Nephron progenitor cell (in vitro differentiated cells): ENCODE results near the gene PKP4.

Source experiments
- DNase-seq: peaks from one replicate; pipeline ENCODE4 v3.0.0; 2021
- H3K27ac Mint-ChIP-seq: 2 replicates; pipeline ENCODE4 v1.8.0; 2021; ENCODE audit warnings: mild to moderate bottlenecking, moderate library complexity, mixed read lengths
- H3K27me3 Mint-ChIP-seq: 2 replicates; pipeline ENCODE4 v1.8.0; 2021; ENCODE audit warnings: mild to moderate bottlenecking, low read depth, mixed read lengths; ENCODE audit not compliant: poor library complexity
- H3K36me3 Mint-ChIP-seq: 2 replicates; pipeline ENCODE4 v1.8.0; 2021; ENCODE audit warnings: low read depth, mixed read lengths
- H3K4me1 Mint-ChIP-seq: 2 replicates; pipeline ENCODE4 v1.8.0; 2021; ENCODE audit warnings: mixed read lengths
- H3K4me3 Mint-ChIP-seq: 2 replicates; pipeline ENCODE4 v1.8.0; 2021; ENCODE audit warnings: mild to moderate bottlenecking, moderate library complexity, mixed read lengths
- H3K9me3 Mint-ChIP-seq: 2 replicates; pipeline ENCODE4 v1.8.0; 2021; ENCODE audit warnings: mild to moderate bottlenecking, moderate library complexity, mixed read lengths
- TF ChIP-seq, protein P1 (sequence below): fragments of 200-600 bp; sonication (generic); IDR thresholded peaks from 2 replicates; pipeline ENCODE4 v1.5.0; 2021; ENCODE audit warnings: antibody characterized with exemption

Gene PKP4, protein sequence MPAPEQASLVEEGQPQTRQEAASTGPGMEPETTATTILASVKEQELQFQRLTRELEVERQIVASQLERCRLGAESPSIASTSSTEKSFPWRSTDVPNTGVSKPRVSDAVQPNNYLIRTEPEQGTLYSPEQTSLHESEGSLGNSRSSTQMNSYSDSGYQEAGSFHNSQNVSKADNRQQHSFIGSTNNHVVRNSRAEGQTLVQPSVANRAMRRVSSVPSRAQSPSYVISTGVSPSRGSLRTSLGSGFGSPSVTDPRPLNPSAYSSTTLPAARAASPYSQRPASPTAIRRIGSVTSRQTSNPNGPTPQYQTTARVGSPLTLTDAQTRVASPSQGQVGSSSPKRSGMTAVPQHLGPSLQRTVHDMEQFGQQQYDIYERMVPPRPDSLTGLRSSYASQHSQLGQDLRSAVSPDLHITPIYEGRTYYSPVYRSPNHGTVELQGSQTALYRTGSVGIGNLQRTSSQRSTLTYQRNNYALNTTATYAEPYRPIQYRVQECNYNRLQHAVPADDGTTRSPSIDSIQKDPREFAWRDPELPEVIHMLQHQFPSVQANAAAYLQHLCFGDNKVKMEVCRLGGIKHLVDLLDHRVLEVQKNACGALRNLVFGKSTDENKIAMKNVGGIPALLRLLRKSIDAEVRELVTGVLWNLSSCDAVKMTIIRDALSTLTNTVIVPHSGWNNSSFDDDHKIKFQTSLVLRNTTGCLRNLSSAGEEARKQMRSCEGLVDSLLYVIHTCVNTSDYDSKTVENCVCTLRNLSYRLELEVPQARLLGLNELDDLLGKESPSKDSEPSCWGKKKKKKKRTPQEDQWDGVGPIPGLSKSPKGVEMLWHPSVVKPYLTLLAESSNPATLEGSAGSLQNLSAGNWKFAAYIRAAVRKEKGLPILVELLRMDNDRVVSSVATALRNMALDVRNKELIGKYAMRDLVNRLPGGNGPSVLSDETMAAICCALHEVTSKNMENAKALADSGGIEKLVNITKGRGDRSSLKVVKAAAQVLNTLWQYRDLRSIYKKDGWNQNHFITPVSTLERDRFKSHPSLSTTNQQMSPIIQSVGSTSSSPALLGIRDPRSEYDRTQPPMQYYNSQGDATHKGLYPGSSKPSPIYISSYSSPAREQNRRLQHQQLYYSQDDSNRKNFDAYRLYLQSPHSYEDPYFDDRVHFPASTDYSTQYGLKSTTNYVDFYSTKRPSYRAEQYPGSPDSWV

DNA sequence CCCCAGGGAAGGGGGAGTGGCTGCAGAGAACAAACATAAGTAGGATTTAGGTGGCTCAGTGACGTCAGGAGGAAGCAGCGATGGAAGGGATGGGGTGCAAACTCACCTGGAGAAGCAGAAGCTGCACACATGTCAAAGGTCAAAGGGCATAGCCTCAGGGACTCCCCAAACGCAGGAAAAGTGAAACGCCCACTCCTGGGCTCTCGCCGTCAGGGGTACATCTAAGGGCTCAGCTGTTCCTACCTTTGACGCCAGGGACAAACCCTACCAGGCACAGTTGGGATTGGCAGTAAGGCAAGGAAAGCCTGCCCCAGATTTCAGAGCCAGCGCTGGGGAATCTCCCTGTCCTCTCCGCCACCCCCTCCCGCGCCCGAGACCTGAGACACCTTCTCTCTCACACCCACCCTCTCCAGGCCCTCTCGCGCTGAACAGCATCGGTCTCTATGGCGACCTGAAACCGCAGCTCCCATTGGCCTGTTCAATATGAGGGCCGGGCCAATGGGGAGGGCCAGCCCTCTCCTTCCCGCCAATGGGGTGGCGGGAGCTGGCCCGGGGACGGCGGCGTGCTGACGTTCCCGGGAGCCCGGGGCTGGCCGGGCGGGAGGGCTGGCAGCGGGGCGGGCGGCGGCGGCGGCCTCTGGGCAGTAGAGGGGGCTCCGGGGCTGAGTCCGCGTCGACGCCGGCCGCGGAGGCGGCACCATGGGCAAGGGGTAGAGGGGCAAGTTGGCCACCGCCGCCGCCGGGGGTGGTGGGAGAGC lies at the start of gene PKP4, which contains the start of gene CCDC148:
PKP4 (plus strand) TSS at position 644 of the 758 bp plus-strand sequence. CDS start 76,233 bp downstream, outside the sequence.
CCDC148 (minus strand) TSS at position 445 of the 758 bp plus-strand sequence; CDS start at position 131, 314 bp downstream.
- TF ChIP-seq, protein P1, sequence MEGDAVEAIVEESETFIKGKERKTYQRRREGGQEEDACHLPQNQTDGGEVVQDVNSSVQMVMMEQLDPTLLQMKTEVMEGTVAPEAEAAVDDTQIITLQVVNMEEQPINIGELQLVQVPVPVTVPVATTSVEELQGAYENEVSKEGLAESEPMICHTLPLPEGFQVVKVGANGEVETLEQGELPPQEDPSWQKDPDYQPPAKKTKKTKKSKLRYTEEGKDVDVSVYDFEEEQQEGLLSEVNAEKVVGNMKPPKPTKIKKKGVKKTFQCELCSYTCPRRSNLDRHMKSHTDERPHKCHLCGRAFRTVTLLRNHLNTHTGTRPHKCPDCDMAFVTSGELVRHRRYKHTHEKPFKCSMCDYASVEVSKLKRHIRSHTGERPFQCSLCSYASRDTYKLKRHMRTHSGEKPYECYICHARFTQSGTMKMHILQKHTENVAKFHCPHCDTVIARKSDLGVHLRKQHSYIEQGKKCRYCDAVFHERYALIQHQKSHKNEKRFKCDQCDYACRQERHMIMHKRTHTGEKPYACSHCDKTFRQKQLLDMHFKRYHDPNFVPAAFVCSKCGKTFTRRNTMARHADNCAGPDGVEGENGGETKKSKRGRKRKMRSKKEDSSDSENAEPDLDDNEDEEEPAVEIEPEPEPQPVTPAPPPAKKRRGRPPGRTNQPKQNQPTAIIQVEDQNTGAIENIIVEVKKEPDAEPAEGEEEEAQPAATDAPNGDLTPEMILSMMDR: no peak
- no peaks in the 10 kb centered on the region for H3K9me3 Mint-ChIP-seq
- peak; percentile 93 for DNase-seq
- peak within 1 kb of the TSS; percentile 98 for H3K4me3 Mint-ChIP-seq
- no peaks in the 10 kb centered on the region for H3K27me3 Mint-ChIP-seq
- peak within 1 kb of the TSS; percentile 97 for H3K27ac Mint-ChIP-seq
- no peaks in the 10 kb centered on the region for H3K36me3 Mint-ChIP-seq
- peaks cover 42% of the 10 kb centered on the region for H3K4me1 Mint-ChIP-seq

DNA sequence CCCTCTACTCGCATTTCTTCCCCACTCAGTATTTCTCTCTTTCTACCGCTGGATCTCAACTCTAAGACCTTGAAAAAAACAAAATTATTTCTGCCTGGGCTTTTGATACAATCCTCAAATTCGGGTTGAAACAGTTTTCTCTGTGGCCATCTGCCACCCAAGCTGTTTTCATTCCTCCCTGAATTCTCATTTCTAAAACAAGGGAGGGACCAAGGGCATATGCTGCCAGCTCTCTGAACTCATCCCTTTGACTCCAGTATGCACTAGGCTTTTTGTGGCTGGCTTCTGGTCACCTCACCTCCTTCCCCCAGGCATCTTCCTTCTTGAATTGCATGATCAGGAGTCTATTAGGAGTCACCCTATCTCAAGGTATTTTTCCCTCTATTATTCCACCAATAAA lies 49.7 kb upstream of the PKP4 start:
- no peaks in the 10 kb centered on the region for H3K27me3 Mint-ChIP-seq
- DNase-seq: no peak
- H3K4me1 Mint-ChIP-seq: no peaks in the 10 kb centered on the region
- TF ChIP-seq, protein P1: no peak
- peaks cover 14% of the 10 kb centered on the region for H3K36me3 Mint-ChIP-seq
- peaks cover 28% of the 10 kb centered on the region for H3K9me3 Mint-ChIP-seq
- H3K27ac Mint-ChIP-seq: no peak overlapping the region
- H3K4me3 Mint-ChIP-seq: no peak overlapping the region

DNA sequence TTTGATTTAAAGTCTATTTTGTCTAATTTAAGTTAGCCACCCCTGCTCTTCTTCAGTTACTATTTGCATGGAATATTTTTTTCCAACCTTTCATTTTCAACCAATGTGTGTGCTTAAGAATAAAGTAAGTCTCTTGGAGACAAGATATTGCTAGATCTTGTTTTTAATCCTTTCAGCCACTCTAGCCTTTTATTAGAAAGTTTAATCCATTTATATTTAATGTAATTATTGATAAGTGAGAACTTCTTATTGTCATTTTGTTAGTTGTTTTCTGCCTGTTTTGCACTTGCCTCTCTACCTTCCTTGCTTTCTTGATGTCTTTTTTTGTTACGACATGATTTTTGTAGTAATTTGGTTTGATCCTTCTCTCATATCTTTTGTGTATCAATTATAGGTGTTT lies 46.6 kb upstream of the PKP4 start:
- DNase-seq: no peak
- Mint-ChIP-seq H3K9me3 (peaks cover 31% of the 10 kb centered on the region), H3K4me1 (no peaks in the 10 kb centered on the region), H3K27ac (no peak overlapping the region), H3K36me3 (peaks cover 14% of the 10 kb centered on the region), H3K27me3 (peaks cover 3% of the 10 kb centered on the region), H3K4me3 (no peak overlapping the region)
- TF ChIP-seq, protein P1: no peak

DNA sequence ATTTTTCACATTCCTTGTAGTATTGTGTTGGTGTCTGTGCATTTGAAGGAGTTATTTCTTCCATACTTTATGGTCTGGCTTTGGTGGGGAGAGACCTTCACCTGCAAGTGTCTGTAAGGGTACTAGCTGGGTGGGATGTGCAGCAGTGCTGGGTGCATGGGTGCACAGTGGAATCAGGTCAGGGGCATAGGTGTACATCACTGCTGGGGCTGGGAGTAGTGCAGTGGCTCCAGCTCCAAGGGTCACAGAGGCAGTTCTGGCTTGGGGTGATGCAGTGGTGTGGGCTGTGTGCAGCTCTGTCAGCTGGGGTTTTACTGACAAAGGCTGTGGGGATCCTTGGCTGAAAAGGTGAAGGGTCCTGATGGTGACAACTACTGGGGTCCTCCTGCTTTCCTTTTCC lies 45.0 kb upstream of the PKP4 start:
- peaks cover 3% of the 10 kb centered on the region for H3K27me3 Mint-ChIP-seq
- H3K4me3 Mint-ChIP-seq: no peak overlapping the region
- peaks cover 41% of the 10 kb centered on the region for H3K9me3 Mint-ChIP-seq

More for the DNA sequence above, 45.0 kb upstream of the PKP4 start:
- peaks cover 14% of the 10 kb centered on the region for H3K36me3 Mint-ChIP-seq
- DNase-seq: no peak
- H3K4me1 Mint-ChIP-seq: no peaks in the 10 kb centered on the region
- no peak overlapping the region for H3K27ac Mint-ChIP-seq
- TF ChIP-seq, protein P1: no peak
